ENCODE results near the gene ZSWIM6. TPM values are rescaled to one million over a fixed set of nuclear protein-coding genes. Genes with fewer than 3 reads are reported as not detected.

Gene ZSWIM6
- total RNA-seq, 1 experiment from 2014 or later, result 13.2 TPM

- peak; percentile 40 for DNase-seq
- peaks cover 42% of the 10 kb centered on the region for H3K4me1 Mint-ChIP-seq (ENCODE audit: low read depth, unreplicated experiment)
- no TSS peak for BruUV-seq (replicated peaks)
- intact Hi-C loops (cut with micrococcal nuclease; ENCODE audit: unreplicated experiment), result loop anchor here (5.0 to 10.0 kb wide), 5 partner anchors 41 to 601 kb away; no protein-coding TSS in a partner anchor
- peak overlapping the region; percentile 83 for H3K27ac Mint-ChIP-seq (ENCODE audit: unreplicated experiment)
- H3K4me3 Mint-ChIP-seq (ENCODE audit: low read depth, unreplicated experiment), result peak overlapping the region; percentile 84
- CTCF ChIA-PET, result interaction anchor here (0.6 kb wide), 1 partner anchor 128 kb away, joined by 3 read pairs; no protein-coding TSS in a partner anchor
- H3K9me3 Mint-ChIP-seq (ENCODE audit: low read depth, unreplicated experiment), result no peaks in the 10 kb centered on the region
- H3K36me3 Mint-ChIP-seq (ENCODE audit: insufficient read depth, unreplicated experiment), result peaks cover 66% of the 10 kb centered on the region
- H3K27me3 Mint-ChIP-seq (ENCODE audit: unreplicated experiment), result no peaks in the 10 kb centered on the region
- TF ChIP-seq CTCF (IDR thresholded peaks at IDR 0.05; ENCODE audit: unreplicated experiment), result no peak
Observed at GRCh38 chr5:61333321-61333953, 1.4 kb downstream of the ZSWIM6 start.

DNA sequence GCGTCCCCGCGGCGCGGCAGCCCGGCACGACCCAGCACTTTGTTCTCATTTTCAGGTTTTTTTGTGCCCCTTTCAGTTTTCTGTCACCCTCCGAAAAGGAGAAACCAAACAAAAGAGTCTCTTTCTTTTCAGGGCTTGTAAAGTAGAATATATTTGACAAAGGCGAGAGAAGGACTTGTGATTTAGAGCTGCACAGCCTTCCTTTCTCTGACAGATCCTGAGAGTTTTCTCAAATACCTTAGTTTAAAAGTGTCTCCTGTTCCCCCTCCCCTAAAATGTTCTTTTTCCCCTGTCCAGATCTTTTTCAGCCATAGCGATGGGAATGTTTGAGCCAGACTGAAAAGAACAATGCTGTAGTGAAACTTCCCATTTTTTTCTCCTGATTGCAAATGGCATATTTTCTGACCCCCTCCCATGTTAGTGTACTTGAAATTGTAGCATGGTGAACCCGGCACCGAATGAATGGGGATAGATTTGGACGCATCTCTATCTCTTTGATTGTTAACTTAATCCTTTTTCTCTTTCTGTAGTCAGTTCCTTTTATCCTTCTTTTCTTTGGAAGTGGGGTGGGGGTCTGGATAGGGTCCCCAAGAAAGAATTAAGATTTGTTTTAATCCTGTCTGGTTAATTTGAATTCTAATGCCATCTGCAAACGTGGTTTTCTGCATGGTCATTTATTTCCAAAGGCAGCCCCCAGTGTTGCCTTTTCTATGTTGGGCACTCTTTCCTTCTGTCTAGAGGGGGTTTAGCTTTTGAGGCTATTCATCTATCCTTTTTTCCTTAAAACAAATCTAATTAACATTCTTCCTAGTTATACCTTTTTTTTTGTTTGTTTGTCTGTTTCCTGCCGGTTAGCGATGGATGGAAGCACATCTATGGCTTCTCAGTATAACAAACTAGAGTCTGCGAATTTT lies 2.2 kb downstream of the ZSWIM6 start:
- Mint-ChIP-seq H3K36me3 (ENCODE audit: insufficient read depth, unreplicated experiment) (peaks cover 62% of the 10 kb centered on the region), H3K27ac (ENCODE audit: unreplicated experiment) (peak overlapping the region; percentile 83), H3K27me3 (ENCODE audit: unreplicated experiment) (no peaks in the 10 kb centered on the region), H3K9me3 (ENCODE audit: low read depth, unreplicated experiment) (no peaks in the 10 kb centered on the region), H3K4me1 (ENCODE audit: low read depth, unreplicated experiment) (peaks cover 34% of the 10 kb centered on the region), H3K4me3 (ENCODE audit: low read depth, unreplicated experiment) (peak overlapping the region; percentile 84)
- CTCF ChIA-PET, result interaction anchor here (0.6 kb wide), 1 partner anchor 128 kb away, joined by 3 read pairs; no protein-coding TSS in a partner anchor
- TSS peak; percentile 35 for BruUV-seq (replicated peaks)
- TF ChIP-seq CTCF (IDR thresholded peaks at IDR 0.05; ENCODE audit: unreplicated experiment), result no peak
- DNase-seq, result no peak
- intact Hi-C loops (cut with micrococcal nuclease; ENCODE audit: unreplicated experiment), result loop anchor here (5.0 to 10.0 kb wide), 5 partner anchors 42 to 601 kb away; no protein-coding TSS in a partner anchor

- no peaks in the 10 kb centered on the region for H3K9me3 Mint-ChIP-seq (ENCODE audit: low read depth, unreplicated experiment)
- DNase-seq, result no peak
- CTCF ChIA-PET, result no interaction called here
- intact Hi-C loops (cut with micrococcal nuclease; ENCODE audit: unreplicated experiment), result loop anchor here (5.0 to 10.0 kb wide), 5 partner anchors 43 to 600 kb away; no protein-coding TSS in a partner anchor
- H3K27ac Mint-ChIP-seq (ENCODE audit: unreplicated experiment), result peak overlapping the region; percentile 83
- peaks cover 57% of the 10 kb centered on the region for H3K36me3 Mint-ChIP-seq (ENCODE audit: insufficient read depth, unreplicated experiment)
- TF ChIP-seq CTCF (IDR thresholded peaks at IDR 0.05; ENCODE audit: unreplicated experiment), result no peak
- H3K4me3 Mint-ChIP-seq (ENCODE audit: low read depth, unreplicated experiment), result peak overlapping the region; percentile 84
- H3K27me3 Mint-ChIP-seq (ENCODE audit: unreplicated experiment), result no peaks in the 10 kb centered on the region
- H3K4me1 Mint-ChIP-seq (ENCODE audit: low read depth, unreplicated experiment), result peaks cover 27% of the 10 kb centered on the region
- no TSS peak for BruUV-seq (replicated peaks)
Observed at GRCh38 chr5:61334868-61335615, 3.0 kb downstream of the ZSWIM6 start.

DNA sequence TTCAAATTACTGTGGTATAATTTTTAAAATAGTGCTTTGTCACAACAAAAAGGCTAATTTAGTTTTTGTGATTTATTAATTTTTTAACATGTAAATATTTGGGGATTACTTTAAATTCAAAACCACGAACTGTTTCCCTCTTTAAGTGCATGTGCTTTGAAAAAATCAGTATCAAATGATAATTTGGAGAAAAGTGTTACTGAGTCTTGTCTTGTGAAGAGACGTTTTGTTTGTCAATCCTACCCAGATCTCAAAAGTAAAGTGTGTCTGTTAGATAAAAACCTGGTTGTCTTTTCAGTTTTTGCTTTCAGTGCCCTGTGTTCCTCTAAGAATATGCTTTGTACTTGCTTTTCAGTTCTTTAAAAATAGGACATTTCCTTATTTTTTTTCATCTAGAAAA lies 7.7 kb downstream of the ZSWIM6 start:
- intact Hi-C loops (cut with micrococcal nuclease; ENCODE audit: unreplicated experiment), result loop anchor here (5.0 to 10.0 kb wide), 2 partner anchors 377 to 595 kb away; no protein-coding TSS in a partner anchor
- H3K27me3 Mint-ChIP-seq (ENCODE audit: unreplicated experiment), result no peaks in the 10 kb centered on the region
- DNase-seq, result no peak
- H3K36me3 Mint-ChIP-seq (ENCODE audit: insufficient read depth, unreplicated experiment), result peaks cover 11% of the 10 kb centered on the region
- no peak overlapping the region for H3K27ac Mint-ChIP-seq (ENCODE audit: unreplicated experiment)
- BruUV-seq (replicated peaks), result no TSS peak
- H3K9me3 Mint-ChIP-seq (ENCODE audit: low read depth, unreplicated experiment), result no peaks in the 10 kb centered on the region
- no peak overlapping the region for H3K4me3 Mint-ChIP-seq (ENCODE audit: low read depth, unreplicated experiment)
- CTCF ChIA-PET, result no interaction called here
- peaks cover 30% of the 10 kb centered on the region for H3K4me1 Mint-ChIP-seq (ENCODE audit: low read depth, unreplicated experiment)
- TF ChIP-seq CTCF (IDR thresholded peaks at IDR 0.05; ENCODE audit: unreplicated experiment), result no peak
